Adrenal gland (tissue), 12 donors: ENCODE measurements around the gene NSMCE1. TPM values are rescaled to one million over a fixed set of nuclear protein-coding genes. Genes with fewer than 3 reads are reported as not detected.
A peak's percentile ranks its signal among the peaks of the same experiment; 100 is the strongest.

Experiments
- DNase-seq, 7 donors: peaks; one replicate each; pipeline ENCODE4 v3.0.0-alpha.2; 2019 to 2020
- H3K27ac ChIP-seq, 5 donors: fragments of 200-600 bp; sonication (generic) in 4 of 5; 1 replicate in 3 of 5; 2 replicates in 2 of 5; pipeline versions ENCODE4 v1.5.1 to v1.8.0; 2016 to 2020; ENCODE audit warnings: mild to moderate bottlenecking in 1 of 5
- H3K27me3 ChIP-seq: fragments of 200-600 bp; 2 replicates; pipeline ENCODE4 v1.8.0; 2021
- H3K36me3 ChIP-seq, 2 donors: fragments of 200-600 bp; replicated peaks in 1 of 2; 1 replicate in 1 of 2; 2 replicates in 1 of 2; pipeline versions ENCODE4 v1.5.1 to v1.8.0; 2018 to 2022
- H3K4me1 ChIP-seq, 2 donors: fragments of 200-600 bp; replicated peaks in 1 of 2; 1 replicate in 1 of 2; 2 replicates in 1 of 2; pipeline versions ENCODE4 v1.5.1 to v1.8.0; 2018 to 2021
- H3K4me3 ChIP-seq, 4 donors: fragments of 200-600 bp; sonication (generic) in 3 of 4; one replicate each; pipeline ENCODE4 v1.5.1; 2016 to 2018
- H3K9me3 ChIP-seq, 3 donors: fragments of 200-600 bp; sonication (generic) in 1 of 3; replicated peaks in 1 of 3; 1 replicate in 2 of 3; 2 replicates in 1 of 3; pipeline versions ENCODE4 v1.5.1 to v1.8.0; 2016 to 2021
- CTCF ChIP-seq, 6 experiments: fragments of 450-650 bp in 4 of 6; fragments of 200-600 bp in 2 of 6; sonication (generic) in 1 of 6; IDR thresholded peaks; 1 replicate in 5 of 6; 2 replicates in 1 of 6; pipeline versions ENCODE4 v1.5.1 to v1.8.0; 2016 to 2021; ENCODE audit warnings: antibody characterized with exemption in 6 of 6, mild to moderate bottlenecking in 2 of 6, moderate library complexity in 1 of 6
- POLR2A ChIP-seq, 2 donors: fragments of 450-650 bp; IDR thresholded peaks; one replicate each; pipeline ENCODE4 v1.6.1; 2017; ENCODE audit warnings: antibody characterized with exemption in 2 of 2, mild to moderate bottlenecking in 2 of 2, moderate library complexity in 1 of 2
- WGBS, 4 donors: extraction: QIAGEN DNeasy Blood & Tissue Kit in 2 of 4; methylation state at CpG; one replicate each; pipeline versions ENCODE4 v1.1.5 to v1.1.7; 2013 to 2017; 5-methylcytosine and 5-hydroxymethylcytosine counted together
- intact Hi-C, 2 donors: fragments of 100-400 bp; cut with DNase I; formaldehyde crosslinking; loops; one replicate each; pipeline versions ENCODE4 v1.14.1 to v1.15.0; 2022 to 2023
- polyA plus RNA-seq, 3 donors: library from polyadenylated mRNA; stranded (reverse); fragments of 200-250 nt in 2 of 3; fragments of 350-450 nt in 1 of 3; fragmentation: Illumina TruSeq in 1 of 3; extraction: RNeasy Lipid Tissue Mini Kit (QIAGEN cat#74804) in 1 of 3; gene quantifications; one replicate each; pipeline ENCODE4 v1.2.3, GENCODE V29; 2013 to 2014
- total RNA-seq, 9 donors: library from RNA; depleted of rRNA in 4 of 9; stranded (reverse); fragments of >200 nt in 4 of 9; fragments of 120-200 nt in 1 of 9; fragmentation: NEBNext Ultra II Directional in 1 of 9; extraction: Animal tissue kit (Norgen Biotek cat#: 25700) in 1 of 9; gene quantifications; one replicate each; pipeline versions ENCODE4 v1.1.0 to v1.2.4, GENCODE V29; 2013 to 2023
- donor health status: healthy with polysubstance abuse.
- donor health status: Bipolar disorder and iron deficiency.
- donor health status: DM: yes; HTN: yes; CAD: no.
- donor health status: DM: no; HTN: no; CAD: no.
- donor health status: DM: no; HTN: no; CAD: no.
- donor health status: DM: yes; HTN: yes; CAD: no.

Gene NSMCE1
- total and polyA plus RNA-seq, 12 donors: 54.3 to 182 (median 88.1) TPM

DNA sequence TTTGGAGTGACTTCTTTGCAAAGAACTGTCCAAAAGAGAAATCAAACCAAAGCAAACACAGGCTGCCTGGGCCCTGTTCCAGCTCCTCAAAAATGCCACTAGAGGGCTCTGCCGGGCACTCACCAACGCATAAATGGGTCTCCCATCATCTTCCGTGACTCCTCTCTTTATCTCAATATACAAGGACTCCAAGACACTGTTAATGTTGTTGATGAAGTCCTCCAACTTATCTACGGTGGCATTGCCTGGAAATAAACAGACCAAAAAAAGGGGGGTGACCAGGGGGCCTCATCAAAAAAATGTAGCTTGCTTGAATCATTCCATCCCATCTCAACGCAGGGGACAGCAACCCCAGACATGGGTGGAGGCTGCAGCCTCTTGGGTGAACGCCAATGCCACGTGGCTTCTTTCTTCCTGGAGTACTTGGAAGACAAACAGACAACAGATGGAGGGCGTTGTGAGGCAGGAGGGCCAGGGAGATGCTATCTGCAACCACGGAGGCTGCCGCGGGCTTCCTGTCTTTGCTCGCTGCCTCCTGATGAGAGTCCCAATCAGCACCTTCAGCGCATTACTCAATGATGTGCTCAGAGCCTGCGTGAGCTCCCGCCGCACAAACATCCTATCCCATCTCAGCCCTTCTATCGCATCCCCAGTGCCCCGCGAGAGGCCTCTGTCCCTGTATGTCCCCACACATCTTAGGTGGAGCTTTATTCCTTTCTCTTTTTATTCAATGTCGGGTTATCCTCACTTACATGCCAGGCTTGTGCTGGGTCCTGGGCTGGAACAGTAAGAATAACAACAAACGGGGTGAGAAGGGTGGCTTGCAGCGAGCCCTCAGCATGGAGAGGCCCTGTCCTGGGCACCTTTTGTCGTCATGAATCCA is 33.3 kb downstream of the NSMCE1 start:
- Histone ChIP-seq H3K36me3 (peaks cover 0 to 20% of the 10 kb centered on the region in 2 donors), H3K9me3 (no peaks in the 10 kb centered on the region), H3K4me3 (no peak overlapping the region), H3K4me1 (peaks cover 8 to 38% of the 10 kb centered on the region in 2 donors), H3K27ac (peak overlapping the region in 4 of 5 donors; percentile 14 to 81 (median 47)), H3K27me3 (no peaks in the 10 kb centered on the region)
- peak; percentile 63 to 91 (median 86) for TF ChIP-seq CTCF (IDR thresholded peaks at IDR 0.05)
- TF ChIP-seq POLR2A (IDR thresholded peaks at IDR 0.05): peak in 1 of 2 donors; percentile 11
- peak; percentile 80 to 94 (median 90) for DNase-seq
- intact Hi-C loops: loop anchor here (5.0 to 10.0 kb wide), 3 partner anchors 80 to 132 kb away; partner anchors contain the start of gene IL4R (in 1 of the 2)
- 36 to 47% (median 41%) methylated on average over 21 to 23 of the region's 23 CpGs for WGBS, 4 donors

GRCh38 chr16:27234603-27235002 is 34.0 kb downstream of the NSMCE1 start:
- WGBS, 4 donors: 20 to 35% (median 31%) methylated on average over 4 of the region's 4 CpGs

GRCh38 chr16:27234171-27234570 is 34.4 kb downstream of the NSMCE1 start:
- no peak for DNase-seq
- H3K27ac ChIP-seq: peak overlapping the region in 2 of 5 donors; percentile 20 to 81
- TF ChIP-seq POLR2A (IDR thresholded peaks at IDR 0.05) (no peak), CTCF (IDR thresholded peaks at IDR 0.05) (no peak)
- peaks cover 0 to 22% of the 10 kb centered on the region in 2 donors for H3K36me3 ChIP-seq
- H3K4me3 ChIP-seq: no peak overlapping the region
- no peaks in the 10 kb centered on the region for H3K27me3 ChIP-seq
- peaks cover 8 to 38% of the 10 kb centered on the region in 2 donors for H3K4me1 ChIP-seq
- WGBS, 4 donors: 82 to 96% (median 86%) methylated on average over 8 of the region's 8 CpGs
- no peaks in the 10 kb centered on the region for H3K9me3 ChIP-seq
- intact Hi-C loops: loop anchor here in 1 of 2 donors (10.0 kb wide), 1 partner anchor 81 kb away; the partner anchor contains the start of gene IL4R

More at GRCh38 chr16:27234603-27235002, 34.0 kb downstream of the NSMCE1 start:
- H3K27me3 ChIP-seq: no peaks in the 10 kb centered on the region
- no peak overlapping the region for H3K4me3 ChIP-seq
- TF ChIP-seq CTCF (IDR thresholded peaks at IDR 0.05) (no peak), POLR2A (IDR thresholded peaks at IDR 0.05) (no peak)
- peak overlapping the region in 2 of 5 donors; percentile 20 to 81 for H3K27ac ChIP-seq
- peaks cover 8 to 38% of the 10 kb centered on the region in 2 donors for H3K4me1 ChIP-seq
- H3K9me3 ChIP-seq: no peaks in the 10 kb centered on the region
- intact Hi-C loops: loop anchor here (5.0 to 10.0 kb wide), 3 partner anchors 80 to 133 kb away; partner anchors contain the start of gene IL4R (in 1 of the 2)
- DNase-seq: no peak
- H3K36me3 ChIP-seq: peaks cover 0 to 22% of the 10 kb centered on the region in 2 donors

- Histone ChIP-seq H3K36me3 (peaks cover 0 to 22% of the 10 kb centered on the region in 2 donors), H3K4me1 (peaks cover 8 to 38% of the 10 kb centered on the region in 2 donors), H3K27ac (peak overlapping the region in 1 of 5 donors; percentile 14), H3K9me3 (no peaks in the 10 kb centered on the region), H3K4me3 (no peak overlapping the region), H3K27me3 (no peaks in the 10 kb centered on the region)
- intact Hi-C loops: loop anchor here in 1 of 2 donors (10.0 kb wide), 1 partner anchor 81 kb away; the partner anchor contains the start of gene IL4R
- WGBS, 4 donors: 92 to 96% (median 94%) methylated on average over 3 to 6 of the region's 6 CpGs
- no peak for DNase-seq
- no peak for TF ChIP-seq POLR2A (IDR thresholded peaks at IDR 0.05)
- TF ChIP-seq CTCF (IDR thresholded peaks at IDR 0.05): no peak
These were observed 34.8 kb downstream of the NSMCE1 start for GRCh38 chr16:27233731-27234130.
